ENCODE measurements around the gene RNF114.

DNA sequence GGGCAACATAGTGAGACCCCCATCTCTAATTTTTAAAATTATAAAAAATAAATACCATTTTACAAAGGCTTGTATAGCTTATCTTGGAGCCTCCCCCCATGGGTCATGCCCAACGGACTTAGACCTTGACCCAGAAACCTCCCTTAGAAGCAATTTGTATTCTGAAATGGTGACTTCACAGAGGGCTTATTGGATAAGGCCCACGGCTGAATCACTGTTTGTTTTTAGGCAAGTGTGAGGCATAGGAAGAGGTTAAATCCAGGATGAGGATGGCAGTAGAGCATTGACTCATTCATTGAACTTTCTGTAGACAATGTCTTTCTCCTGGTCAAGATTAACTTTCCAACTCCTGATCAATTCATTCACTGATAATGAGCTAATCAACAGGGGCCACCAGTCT lies 40.3 kb downstream of the RNF114 start:
- TF ChIP-seq, protein P1, sequence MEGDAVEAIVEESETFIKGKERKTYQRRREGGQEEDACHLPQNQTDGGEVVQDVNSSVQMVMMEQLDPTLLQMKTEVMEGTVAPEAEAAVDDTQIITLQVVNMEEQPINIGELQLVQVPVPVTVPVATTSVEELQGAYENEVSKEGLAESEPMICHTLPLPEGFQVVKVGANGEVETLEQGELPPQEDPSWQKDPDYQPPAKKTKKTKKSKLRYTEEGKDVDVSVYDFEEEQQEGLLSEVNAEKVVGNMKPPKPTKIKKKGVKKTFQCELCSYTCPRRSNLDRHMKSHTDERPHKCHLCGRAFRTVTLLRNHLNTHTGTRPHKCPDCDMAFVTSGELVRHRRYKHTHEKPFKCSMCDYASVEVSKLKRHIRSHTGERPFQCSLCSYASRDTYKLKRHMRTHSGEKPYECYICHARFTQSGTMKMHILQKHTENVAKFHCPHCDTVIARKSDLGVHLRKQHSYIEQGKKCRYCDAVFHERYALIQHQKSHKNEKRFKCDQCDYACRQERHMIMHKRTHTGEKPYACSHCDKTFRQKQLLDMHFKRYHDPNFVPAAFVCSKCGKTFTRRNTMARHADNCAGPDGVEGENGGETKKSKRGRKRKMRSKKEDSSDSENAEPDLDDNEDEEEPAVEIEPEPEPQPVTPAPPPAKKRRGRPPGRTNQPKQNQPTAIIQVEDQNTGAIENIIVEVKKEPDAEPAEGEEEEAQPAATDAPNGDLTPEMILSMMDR (IDR thresholded peaks at IDR 0.05; ENCODE audit: extremely low read depth in 1 of 2, insufficient read depth in 1 of 2, low read depth in 1 of 2, low read length in 2 of 2): no peak
- TF ChIP-seq MAX (IDR thresholded peaks at IDR 0.05; ENCODE audit: insufficient read depth, insufficient read length): no peak
- TF ChIP-seq EZH2 (IDR thresholded peaks at IDR 0.05; ENCODE audit: borderline replicate concordance, low read depth, low read length, severe bottlenecking): no peak
- TF ChIP-seq POLR2A (IDR thresholded peaks at IDR 0.05; ENCODE audit: low read depth, low read length): no peak
- peak; percentile 75 for TF ChIP-seq FOS (IDR thresholded peaks at IDR 0.05; ENCODE audit: borderline replicate concordance, insufficient read depth, low read length)
- TF ChIP-seq POLR2AphosphoS5 (IDR thresholded peaks at IDR 0.05; ENCODE audit: insufficient read depth, low read depth, low read length): no peak
- peak; percentile 14 for TF ChIP-seq GATA2 (IDR thresholded peaks at IDR 0.05; ENCODE audit: insufficient read depth, insufficient read length, low read depth, low read length)
- no peak for TF ChIP-seq JUN (IDR thresholded peaks at IDR 0.05; ENCODE audit: borderline replicate concordance, insufficient read depth, insufficient read length, low read depth)

Measured in endothelial cell of umbilical vein (primary cell).